Endothelial cell of umbilical vein (primary cell): ENCODE measurements around the gene PRDM10. TPM values are rescaled to one million over a fixed set of nuclear protein-coding genes. Genes with fewer than 3 reads are reported as not detected.
"Not testable (repeated sequence)": the region's sequence is repeated elsewhere in the genome, so short reads cannot be mapped to it uniquely, and the experiment has no call there.

Source experiments
- BruUV-seq: library from RNA; stranded (reverse); fragments of 400-500 nt; replicated peaks from 2 replicates; lab custom pipeline; 2021; lab: Mats Ljungman, UMichigan
- CTCF ChIA-PET: fragments of 300-600, 350-600 bp; sonication (Branson Sonifier 250); formaldehyde crosslinking; loops from one replicate; lab custom pipeline; 2021; ENCODE audit warnings: antibody characterized with exemption, inconsistent platforms; lab: Charles Lee
- POLR2A ChIA-PET: fragments of 300-600, 350-600 bp; sonication (Branson Sonifier 250); formaldehyde crosslinking; loops from one replicate; lab custom pipeline; 2021; ENCODE audit warnings: antibody characterized with exemption, inconsistent platforms; lab: Charles Lee
- DNase-seq: peaks from one replicate; pipeline ENCODE4 v3.0.0-alpha.2; 2011; ENCODE audit warnings: low read depth, low spot score
- FAIRE-seq: peaks from 2 replicates; lab custom pipeline; 2011; peaks lifted over from hg19 to GRCh38; lab: Jason Lieb, UNC
- H2AFZ ChIP-seq: 2 replicates; pipeline ENCODE4 v1.6.0; 2012; ENCODE audit warnings: low read depth, low read length, control low read depth, inconsistent platforms
- H3K27ac ChIP-seq: 2 replicates; pipeline ENCODE4 v1.5.1; 2011; ENCODE audit warnings: low read depth, mild to moderate bottlenecking, control low read depth, low read length, moderate library complexity; ENCODE audit not compliant: insufficient read depth
- H3K27me3 ChIP-seq, 2 experiments: 2 replicates each; pipeline versions ENCODE4 v1.6.0 to v1.6.1; 2011; ENCODE audit warnings: low read length in 2 of 2, mixed read lengths in 1 of 2; ENCODE audit not compliant: control insufficient read depth in 2 of 2, insufficient read depth in 2 of 2
- H3K36me3 ChIP-seq, 2 experiments: 2 replicates in 1 of 2; 3 replicates in 1 of 2; pipeline ENCODE4 v1.5.1; 2011; ENCODE audit warnings: low read length in 2 of 2, mild to moderate bottlenecking in 1 of 2, moderate library complexity in 1 of 2; ENCODE audit not compliant: control insufficient read depth in 2 of 2, insufficient read depth in 2 of 2; ENCODE audit errors: extremely low read depth in 1 of 2
- H3K4me1 ChIP-seq: 3 replicates; pipeline ENCODE4 v1.5.1; 2011; ENCODE audit warnings: mild to moderate bottlenecking, low read length; ENCODE audit not compliant: control insufficient read depth, insufficient read depth; ENCODE audit errors: extremely low read depth
- H3K4me2 ChIP-seq: 2 replicates; pipeline ENCODE4 v1.6.1; 2011; ENCODE audit warnings: low read length, control low read depth, mixed read lengths; ENCODE audit not compliant: insufficient read depth
- H3K4me3 ChIP-seq, 3 experiments: fragments of 200-600 bp in 1 of 3; sonication (generic), shearing (Covaris generic) in 1 of 3; replicated peaks in 1 of 3; 2 replicates each; pipeline ENCODE4 v1.5.1; 2011 to 2016; ENCODE audit warnings: control low read depth in 3 of 3, low read length in 3 of 3, mild to moderate bottlenecking in 2 of 3, inconsistent platforms in 1 of 3, low read depth in 1 of 3, moderate library complexity in 1 of 3; ENCODE audit not compliant: insufficient read depth in 1 of 3
- H3K79me2 ChIP-seq: 2 replicates; pipeline ENCODE4 v1.6.0; 2012; ENCODE audit warnings: low read length, inconsistent platforms; ENCODE audit not compliant: control insufficient read depth, insufficient read depth
- H3K9ac ChIP-seq: replicated peaks from 2 replicates; pipeline ENCODE3; 2011; ENCODE audit warnings: low read length, control low read depth; ENCODE audit not compliant: insufficient read depth; ENCODE audit errors: extremely low read depth
- H3K9me1 ChIP-seq: replicated peaks from 3 replicates; pipeline ENCODE4 v1.6.0; 2011; ENCODE audit warnings: mild to moderate bottlenecking, low read length; ENCODE audit not compliant: control insufficient read depth, insufficient read depth; ENCODE audit errors: extremely low read depth
- H3K9me3 ChIP-seq: replicated peaks from 2 replicates; pipeline ENCODE4 v1.5.1; 2012; ENCODE audit warnings: low read length, inconsistent platforms; ENCODE audit not compliant: control insufficient read depth, insufficient read depth
- H4K20me1 ChIP-seq: replicated peaks from 2 replicates; pipeline ENCODE3; 2011; ENCODE audit warnings: mild to moderate bottlenecking, low read length; ENCODE audit not compliant: control insufficient read depth, insufficient read depth; ENCODE audit errors: extremely low read depth
- GATA2 ChIP-seq: IDR thresholded peaks from 2 replicates; pipeline ENCODE4 v1.7.0; 2011; ENCODE audit warnings: low read depth, mild to moderate bottlenecking, moderate library complexity, mixed read lengths, low read length; ENCODE audit not compliant: insufficient read length, insufficient read depth
- MAX ChIP-seq: IDR thresholded peaks from 2 replicates; pipeline ENCODE4 v1.6.1; 2011; ENCODE audit not compliant: insufficient read depth, insufficient read length
- POLR2AphosphoS5 ChIP-seq: IDR thresholded peaks from 2 replicates; pipeline ENCODE4 v1.6.1; 2012; ENCODE audit warnings: low read depth, mild to moderate bottlenecking, control low read depth, low read length, moderate library complexity; ENCODE audit not compliant: insufficient read depth
- dilution Hi-C: fragments of 300-500 bp; cut with MboI; formaldehyde crosslinking; loops from one replicate; pipeline ENCODE4 v1.15.0; 2019; ENCODE audit warnings: low sequenced_read_pairs; ENCODE audit not compliant: extremely low pct_ligation_motif_present
- intact Hi-C: fragments of 100-400 bp; cut with micrococcal nuclease; formaldehyde crosslinking; loops from one replicate; pipeline ENCODE4 v1.10.0; 2022
- polyA plus RNA-seq, 4 experiments: library from polyadenylated mRNA; depleted of rRNA in 3 of 4; stranded (reverse) in 3 of 4; unstranded in 1 of 4; fragments of >200 nt; gene quantifications; 2 replicates each; pipeline versions ENCODE4 v1.2.1 to v1.2.3, GENCODE V29; 2011 to 2012; ENCODE audit warnings: missing spikeins in 1 of 4
- total RNA-seq: library from RNA; stranded (reverse); gene quantifications from 2 replicates; pipeline ENCODE4 v1.2.3, GENCODE V29; 2021

PRDM10 gene
- total and polyA plus RNA-seq, 2 donors (not counting 3 experiments of a cell fraction or from before 2014, with no cell fraction given) = 9.6 to 13.0 TPM

GRCh38 chr11:129972611-129973010 is 30.0 kb downstream of the PRDM10 start:
- no peak overlapping the region for H3K4me3 ChIP-seq
- dilution Hi-C loops (no loop called here), intact Hi-C loops (no loop called here)
- CTCF ChIA-PET = interaction anchor here (1.1 to 1.9 kb wide), 4 partner anchors 8 to 159 kb away, joined by 3 to 13 read pairs (median 4); no protein-coding TSS in a partner anchor
- no peaks in the 10 kb centered on the region for H3K9me3 ChIP-seq
- H3K9ac ChIP-seq = no peak overlapping the region
- no peaks in the 10 kb centered on the region for H3K27me3 ChIP-seq
- no peaks in the 10 kb centered on the region for H3K9me1 ChIP-seq
- H2AFZ ChIP-seq = no peak overlapping the region
- no peak overlapping the region for H3K4me2 ChIP-seq
- H3K36me3 ChIP-seq = no peaks in the 10 kb centered on the region
- no peak for DNase-seq
- H4K20me1 ChIP-seq = no peaks in the 10 kb centered on the region
- POLR2A ChIA-PET = no interaction called here
- no peak for TF ChIP-seq POLR2AphosphoS5
- TF ChIP-seq MAX = no peak
- TF ChIP-seq GATA2 = no peak
- H3K27ac ChIP-seq = no peak overlapping the region
- H3K4me1 ChIP-seq = no peaks in the 10 kb centered on the region
- H3K79me2 ChIP-seq = no peaks in the 10 kb centered on the region
- no TSS peak for BruUV-seq
- FAIRE-seq = no peak

GRCh38 chr11:129971856-129972255 is 30.8 kb downstream of the PRDM10 start:
- dilution Hi-C loops, H3K4me1 ChIP-seq, H2AFZ ChIP-seq, BruUV-seq, H4K20me1 ChIP-seq, intact Hi-C loops, FAIRE-seq, DNase-seq, H3K27me3 ChIP-seq, H3K36me3 ChIP-seq, H3K9ac ChIP-seq, H3K4me3 ChIP-seq, H3K4me2 ChIP-seq, H3K27ac ChIP-seq, H3K9me3 ChIP-seq, POLR2A ChIA-PET, H3K9me1 ChIP-seq, H3K79me2 ChIP-seq: not testable (repeated sequence)
- CTCF ChIA-PET = interaction anchor here (1.1 kb wide), 1 partner anchor 9 kb away, joined by 4 read pairs; no protein-coding TSS in a partner anchor
